ENCODE measurements around the gene TUFT1.

TUFT1 gene

DNA sequence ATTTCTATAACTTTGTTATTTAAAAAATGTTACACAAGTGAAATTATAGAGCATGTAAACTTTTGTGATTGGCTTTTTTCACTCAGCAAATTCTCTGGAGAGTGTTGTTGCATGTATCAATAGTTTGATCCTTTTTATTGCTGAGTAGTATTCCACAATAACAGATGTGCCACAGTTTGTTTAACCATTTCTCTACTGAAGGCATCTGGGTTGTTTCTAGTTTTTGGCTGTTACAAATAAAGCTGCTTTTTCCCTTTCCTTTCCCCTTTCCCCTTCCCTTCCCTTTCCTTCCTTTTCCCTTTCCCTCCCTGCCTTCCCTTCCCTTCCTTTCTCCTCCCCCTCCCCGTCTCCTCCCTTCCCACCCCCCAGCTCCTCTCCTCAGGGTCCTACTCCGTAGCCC, 15.9 kb downstream of the TUFT1 start:
- Histone ChIP-seq H3K36me3 (ENCODE audit: control insufficient read depth, insufficient read depth, low read length) (no peaks in the 10 kb centered on the region), H3K27me3 (replicated peaks; ENCODE audit: control insufficient read depth, insufficient read depth, low read length) (no peaks in the 10 kb centered on the region), H3K4me3 (replicated peaks; ENCODE audit: low read depth, low read length) (no peak overlapping the region)
- TF ChIP-seq, protein P1, sequence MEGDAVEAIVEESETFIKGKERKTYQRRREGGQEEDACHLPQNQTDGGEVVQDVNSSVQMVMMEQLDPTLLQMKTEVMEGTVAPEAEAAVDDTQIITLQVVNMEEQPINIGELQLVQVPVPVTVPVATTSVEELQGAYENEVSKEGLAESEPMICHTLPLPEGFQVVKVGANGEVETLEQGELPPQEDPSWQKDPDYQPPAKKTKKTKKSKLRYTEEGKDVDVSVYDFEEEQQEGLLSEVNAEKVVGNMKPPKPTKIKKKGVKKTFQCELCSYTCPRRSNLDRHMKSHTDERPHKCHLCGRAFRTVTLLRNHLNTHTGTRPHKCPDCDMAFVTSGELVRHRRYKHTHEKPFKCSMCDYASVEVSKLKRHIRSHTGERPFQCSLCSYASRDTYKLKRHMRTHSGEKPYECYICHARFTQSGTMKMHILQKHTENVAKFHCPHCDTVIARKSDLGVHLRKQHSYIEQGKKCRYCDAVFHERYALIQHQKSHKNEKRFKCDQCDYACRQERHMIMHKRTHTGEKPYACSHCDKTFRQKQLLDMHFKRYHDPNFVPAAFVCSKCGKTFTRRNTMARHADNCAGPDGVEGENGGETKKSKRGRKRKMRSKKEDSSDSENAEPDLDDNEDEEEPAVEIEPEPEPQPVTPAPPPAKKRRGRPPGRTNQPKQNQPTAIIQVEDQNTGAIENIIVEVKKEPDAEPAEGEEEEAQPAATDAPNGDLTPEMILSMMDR (IDR thresholded peaks at IDR 0.05; ENCODE audit: insufficient read depth, low read length, poor library complexity, severe bottlenecking), result no peak
- no peak for DNase-seq (ENCODE audit: extremely low read depth, insufficient read length)

DNA sequence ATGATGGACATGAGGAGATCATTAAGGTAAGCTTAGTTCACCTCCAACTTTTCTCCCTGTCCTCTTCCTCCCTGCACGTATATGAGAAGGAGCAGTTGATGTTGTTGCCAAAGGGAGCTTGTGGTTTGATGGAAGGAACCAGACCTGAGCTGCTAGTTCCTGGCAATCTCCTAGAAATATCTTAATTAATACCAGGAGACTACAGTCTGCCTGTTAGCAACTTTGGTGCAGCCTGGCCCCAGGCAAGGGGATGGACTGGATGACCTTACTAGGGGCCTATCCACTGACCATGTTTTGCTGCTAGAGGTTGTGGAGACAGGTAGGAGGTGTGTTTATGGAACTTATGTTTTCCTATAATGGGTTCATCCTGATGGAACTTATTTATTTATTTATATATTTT, 22.6 kb downstream of the TUFT1 start:
- H3K27me3 ChIP-seq (replicated peaks; ENCODE audit: control insufficient read depth, insufficient read depth, low read length), result no peaks in the 10 kb centered on the region
- TF ChIP-seq, protein P1 (IDR thresholded peaks at IDR 0.05; ENCODE audit: insufficient read depth, low read length, poor library complexity, severe bottlenecking), result no peak
- no peak overlapping the region for H3K4me3 ChIP-seq (replicated peaks; ENCODE audit: low read depth, low read length)
- DNase-seq (ENCODE audit: extremely low read depth, insufficient read length), result no peak
- no peaks in the 10 kb centered on the region for H3K36me3 ChIP-seq (ENCODE audit: control insufficient read depth, insufficient read depth, low read length)

DNA sequence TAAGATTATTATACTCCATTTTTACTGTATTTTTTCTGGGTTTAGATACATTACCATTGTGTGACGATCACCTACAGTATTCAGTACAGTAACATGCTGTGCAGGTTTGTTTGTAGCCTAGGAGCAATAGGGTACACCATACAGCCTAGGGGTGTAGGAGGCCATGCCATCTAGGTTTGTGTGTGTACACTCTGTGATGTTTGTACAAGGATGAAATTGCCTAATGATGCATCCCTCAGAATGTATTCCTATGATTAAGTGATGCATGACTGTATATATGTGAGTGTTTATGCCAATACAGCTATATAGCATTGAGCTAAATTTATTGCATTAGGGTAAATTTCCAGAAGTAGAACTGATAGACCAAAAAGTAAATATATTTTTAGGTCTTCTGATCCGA, 23.3 kb downstream of the TUFT1 start:
- no peaks in the 10 kb centered on the region for H3K27me3 ChIP-seq (replicated peaks; ENCODE audit: control insufficient read depth, insufficient read depth, low read length)
- DNase-seq (ENCODE audit: extremely low read depth, insufficient read length), result no peak
- TF ChIP-seq, protein P1 (IDR thresholded peaks at IDR 0.05; ENCODE audit: insufficient read depth, low read length, poor library complexity, severe bottlenecking), result no peak

DNA sequence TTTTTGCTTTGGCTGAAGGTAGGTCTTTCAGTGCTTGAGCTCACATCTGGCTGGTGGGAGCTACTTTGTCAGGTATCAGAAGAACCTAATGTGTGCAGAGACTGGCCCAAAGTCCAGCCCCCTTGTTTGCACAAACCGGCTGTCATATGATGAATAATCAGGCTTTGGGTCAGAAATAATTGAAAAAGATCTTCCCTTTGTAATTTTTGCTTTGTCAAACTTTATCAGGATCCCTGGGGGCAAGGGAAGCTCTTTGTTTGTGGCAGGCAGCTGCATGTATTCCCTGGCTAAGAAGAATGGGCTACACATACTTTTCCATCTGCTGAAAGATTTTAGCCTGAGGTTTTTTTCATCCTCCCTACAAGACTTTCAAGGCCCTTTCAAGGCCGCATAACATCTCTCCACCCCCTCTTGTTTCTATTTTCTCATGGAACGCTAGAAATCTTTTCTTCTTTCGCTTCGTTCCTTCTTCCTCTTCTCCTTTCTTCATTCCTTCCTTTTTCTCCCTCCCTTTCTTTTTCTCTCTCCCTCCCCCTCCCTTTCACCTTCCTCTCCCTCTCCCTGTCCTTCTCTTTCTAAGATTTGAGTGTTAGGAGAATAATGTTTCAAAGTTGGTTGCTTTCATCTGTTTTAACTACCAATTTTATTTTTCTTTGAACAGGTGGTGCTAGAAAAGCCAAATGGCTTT, 25.5 kb downstream of the TUFT1 start:
- DNase-seq (ENCODE audit: extremely low read depth, insufficient read length), result no peak
- no peaks in the 10 kb centered on the region for H3K27me3 ChIP-seq (replicated peaks; ENCODE audit: control insufficient read depth, insufficient read depth, low read length)
- TF ChIP-seq, protein P1 (IDR thresholded peaks at IDR 0.05; ENCODE audit: insufficient read depth, low read length, poor library complexity, severe bottlenecking), result no peak

More for the DNA sequence above, 23.3 kb downstream of the TUFT1 start:
- Histone ChIP-seq H3K36me3 (ENCODE audit: control insufficient read depth, insufficient read depth, low read length) (no peaks in the 10 kb centered on the region), H3K4me3 (replicated peaks; ENCODE audit: low read depth, low read length) (no peak overlapping the region)

DNA sequence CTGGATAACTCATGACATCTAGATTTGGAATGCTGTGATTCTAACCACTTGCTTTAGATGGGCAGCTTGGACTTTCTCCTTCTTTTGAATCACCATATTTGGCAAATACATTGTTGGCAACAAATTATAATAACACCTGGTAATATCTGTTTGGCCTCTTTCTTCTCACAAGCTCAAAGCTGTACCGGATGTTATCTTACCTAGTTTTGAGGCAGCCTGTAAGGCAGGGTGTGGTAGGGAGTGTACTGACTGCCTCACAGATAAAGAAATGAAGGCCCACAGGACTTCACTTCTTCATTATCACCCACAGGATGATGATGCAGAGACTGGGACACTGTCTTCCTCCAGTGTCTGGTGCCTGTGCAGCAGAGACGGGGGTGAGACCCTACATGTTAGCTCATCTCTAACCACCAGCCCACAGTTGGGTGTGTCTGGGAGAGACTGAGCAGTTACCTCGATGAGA, 28.5 kb downstream of the TUFT1 start:
- DNase-seq (ENCODE audit: extremely low read depth, insufficient read length), result no peak
- Histone ChIP-seq H3K4me3 (replicated peaks; ENCODE audit: low read depth, low read length) (no peak overlapping the region), H3K27me3 (replicated peaks; ENCODE audit: control insufficient read depth, insufficient read depth, low read length) (no peaks in the 10 kb centered on the region), H3K36me3 (ENCODE audit: control insufficient read depth, insufficient read depth, low read length) (no peaks in the 10 kb centered on the region)
- TF ChIP-seq, protein P1 (IDR thresholded peaks at IDR 0.05; ENCODE audit: insufficient read depth, low read length, poor library complexity, severe bottlenecking), result no peak

More for the DNA sequence above, 25.5 kb downstream of the TUFT1 start:
- Histone ChIP-seq H3K36me3 (ENCODE audit: control insufficient read depth, insufficient read depth, low read length) (no peaks in the 10 kb centered on the region), H3K4me3 (replicated peaks; ENCODE audit: low read depth, low read length) (no peak overlapping the region)
